Progenitor cell of endocrine pancreas (in vitro differentiated cells): ENCODE measurements around the gene PAH. TPM values are rescaled to one million over a fixed set of nuclear protein-coding genes. Genes with fewer than 3 reads are reported as not detected.

Experiments
- DNase-seq: peaks from one replicate; pipeline ENCODE4 v3.0.0; 2021; ENCODE audit warnings: low spot score; ENCODE audit not compliant: unreplicated experiment
- H3K27ac Mint-ChIP-seq: 2 replicates; pipeline ENCODE4 v1.8.0; 2021; ENCODE audit warnings: mild to moderate bottlenecking, moderate library complexity, mixed read lengths
- H3K27me3 Mint-ChIP-seq: 2 replicates; pipeline ENCODE4 v1.8.0; 2021; ENCODE audit warnings: mixed read lengths
- H3K36me3 Mint-ChIP-seq: 2 replicates; pipeline ENCODE4 v1.8.0; 2022; ENCODE audit warnings: mixed read lengths; ENCODE audit not compliant: insufficient read depth
- H3K4me1 Mint-ChIP-seq: 2 replicates; pipeline ENCODE4 v1.8.0; 2021; ENCODE audit warnings: low read depth, mixed read lengths
- H3K4me3 Mint-ChIP-seq: 2 replicates; pipeline ENCODE4 v1.8.0; 2021; ENCODE audit warnings: low read depth, mild to moderate bottlenecking, moderate library complexity, mixed read lengths
- H3K9me3 Mint-ChIP-seq: 2 replicates; pipeline ENCODE4 v1.8.0; 2021; ENCODE audit warnings: low read depth, mixed read lengths
- CTCF ChIP-seq: fragments of 200-600 bp; sonication (generic); IDR thresholded peaks from one replicate; pipeline ENCODE4 v1.5.0; 2021; ENCODE audit warnings: antibody characterized with exemption, mild to moderate bottlenecking; ENCODE audit not compliant: unreplicated experiment
- total RNA-seq: library from RNA; stranded (reverse); gene quantifications from 2 replicates; pipeline ENCODE4 v1.2.1, GENCODE V29; 2021

PAH gene
- total RNA-seq, 1 donor from 2014 or later, result 15.8 TPM

DNA sequence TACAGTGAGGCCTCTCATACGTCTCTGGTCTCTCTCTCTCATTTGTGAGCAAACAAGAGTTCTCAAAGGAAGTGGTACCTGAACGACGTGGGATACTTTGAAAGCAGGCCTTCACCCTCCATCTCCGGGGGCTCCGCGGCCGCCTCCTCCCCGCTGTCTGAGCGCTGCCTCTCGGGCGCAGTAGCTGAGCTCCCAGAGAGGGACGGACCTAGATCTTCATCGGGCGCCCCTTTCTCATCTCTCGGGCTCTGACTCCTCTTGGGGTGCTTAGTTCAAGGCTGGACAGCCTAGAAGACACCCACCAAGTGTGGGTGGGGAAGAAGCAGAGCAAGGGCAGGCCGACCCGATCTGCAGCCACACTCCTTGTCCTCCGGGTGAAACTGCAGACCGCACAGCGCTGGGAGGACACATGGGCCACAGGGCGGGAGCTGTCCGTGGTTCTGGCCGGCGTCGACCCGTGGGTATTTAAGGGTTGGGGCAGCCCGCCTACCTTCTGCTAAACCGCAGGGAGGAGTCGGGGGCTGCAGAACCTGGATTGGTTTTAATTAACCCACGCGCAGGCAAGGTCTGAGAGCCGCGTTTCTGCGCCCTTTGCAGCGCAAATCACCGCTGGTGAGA lies 92.7 kb downstream of the PAH start:
- DNase-seq, result peak; percentile 71
- no peak overlapping the region for H3K4me3 Mint-ChIP-seq

GRCh38 chr12:102821149-102821548 lies 95.9 kb downstream of the PAH start:
- TF ChIP-seq CTCF, result no peak
- DNase-seq, result no peak
- Mint-ChIP-seq H3K4me3 (no peak overlapping the region), H3K9me3 (no peaks in the 10 kb centered on the region), H3K27ac (no peak overlapping the region), H3K27me3 (peaks cover 70% of the 10 kb centered on the region), H3K4me1 (no peaks in the 10 kb centered on the region), H3K36me3 (no peaks in the 10 kb centered on the region)

More for the DNA sequence above, 92.7 kb downstream of the PAH start:
- H3K27ac Mint-ChIP-seq, result no peak overlapping the region
- H3K9me3 Mint-ChIP-seq, result no peaks in the 10 kb centered on the region
- no peak for TF ChIP-seq CTCF
- H3K27me3 Mint-ChIP-seq, result peaks cover 65% of the 10 kb centered on the region
- no peaks in the 10 kb centered on the region for H3K4me1 Mint-ChIP-seq
- H3K36me3 Mint-ChIP-seq, result no peaks in the 10 kb centered on the region

- Mint-ChIP-seq H3K27ac (no peak overlapping the region), H3K36me3 (no peaks in the 10 kb centered on the region), H3K9me3 (no peaks in the 10 kb centered on the region), H3K4me3 (no peak overlapping the region), H3K27me3 (peaks cover 53% of the 10 kb centered on the region), H3K4me1 (no peaks in the 10 kb centered on the region)
- TF ChIP-seq CTCF, result peak; percentile 75
- DNase-seq, result no peak
Observed at GRCh38 chr12:102816816-102817434, 100.1 kb downstream of the PAH start.

- no peak overlapping the region for H3K27ac Mint-ChIP-seq
- no peaks in the 10 kb centered on the region for H3K36me3 Mint-ChIP-seq
- no peak for TF ChIP-seq CTCF
- H3K4me1 Mint-ChIP-seq, result no peaks in the 10 kb centered on the region
- H3K9me3 Mint-ChIP-seq, result no peaks in the 10 kb centered on the region
- peaks cover 40% of the 10 kb centered on the region for H3K27me3 Mint-ChIP-seq
- no peak for DNase-seq
- H3K4me3 Mint-ChIP-seq, result no peak overlapping the region
Observed at GRCh38 chr12:102814691-102815367, 102.2 kb downstream of the PAH start.

DNA sequence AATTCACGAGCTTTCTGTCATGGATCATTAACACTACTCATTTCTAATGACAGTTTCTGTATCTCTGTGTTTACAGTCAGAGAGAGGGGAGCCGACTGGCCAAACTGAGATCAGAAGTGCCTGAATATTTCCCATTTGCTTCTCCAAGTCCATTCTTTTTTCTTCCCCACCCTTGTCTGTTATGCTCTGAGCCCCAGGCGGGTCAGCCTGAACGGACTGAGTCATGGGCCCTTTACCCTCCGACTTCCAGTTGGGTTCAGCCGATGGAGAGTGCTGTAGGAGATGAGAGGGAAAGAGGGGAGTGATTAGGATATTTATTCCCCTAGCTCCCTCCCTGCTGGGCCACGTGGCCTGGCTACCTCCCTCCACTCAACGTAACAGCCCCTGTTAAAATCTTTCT lies 104.7 kb downstream of the PAH start:
- Mint-ChIP-seq H3K9me3 (no peaks in the 10 kb centered on the region), H3K4me3 (no peak overlapping the region), H3K36me3 (no peaks in the 10 kb centered on the region), H3K27ac (no peak overlapping the region), H3K27me3 (peaks cover 32% of the 10 kb centered on the region), H3K4me1 (no peaks in the 10 kb centered on the region)
- no peak for TF ChIP-seq CTCF
- DNase-seq, result no peak
